GM12878 (cell line): ENCODE results near the gene GPR176.

ENCODE experiments used
- CBX5 ChIP-seq: sonication (generic); IDR thresholded peaks from 2 replicates; pipeline ENCODE4 v1.6.1; 2016; ENCODE audit warnings: low read depth, moderate library complexity, mild to moderate bottlenecking, inconsistent platforms
- GABPA ChIP-seq: IDR thresholded peaks from 2 replicates; pipeline ENCODE4 v1.6.1; 2014; ENCODE audit warnings: antibody characterized with exemption, low read depth, mild to moderate bottlenecking, inconsistent platforms
- IRF5 ChIP-seq: fragments of 450-650 bp; IDR thresholded peaks from 2 replicates; pipeline ENCODE4 v1.6.1; 2017; ENCODE audit warnings: borderline replicate concordance
- NFIC ChIP-seq: IDR thresholded peaks from 2 replicates; pipeline ENCODE4 v1.6.1; 2012; ENCODE audit warnings: low read depth, mild to moderate bottlenecking, inconsistent platforms, low read length, moderate library complexity
- NR2C2 ChIP-seq: IDR thresholded peaks from 2 replicates; pipeline ENCODE4 v1.6.1; 2011; ENCODE audit warnings: borderline replicate concordance, low read depth; ENCODE audit not compliant: control insufficient read depth, insufficient read length
- NR2F1 ChIP-seq: fragments of 450-650 bp; conservative IDR thresholded peaks from 2 replicates; pipeline ENCODE4 v1.6.1; 2017; ENCODE audit warnings: mild to moderate bottlenecking
- REST ChIP-seq: IDR thresholded peaks from 2 replicates; pipeline ENCODE4 v1.6.1; 2012; ENCODE audit warnings: mild to moderate bottlenecking, low read depth, low read length
- SIN3A ChIP-seq: IDR thresholded peaks from 2 replicates; pipeline ENCODE4 v1.6.1; 2012; ENCODE audit warnings: low read depth, low read length, improper control_type of control experiment

- TF ChIP-seq IRF5, result no peak
- TF ChIP-seq NR2F1, result no peak
- no peak for TF ChIP-seq CBX5
- TF ChIP-seq REST, result no peak
- TF ChIP-seq SIN3A, result no peak
- no peak for TF ChIP-seq NFIC
- no peak for TF ChIP-seq NR2C2
- TF ChIP-seq GABPA, result no peak
Observed at GRCh38 chr15:39852250-39852649, 67.8 kb downstream of the GPR176 start.
